Transverse colon (tissue), 4 donors: Measurements from ENCODE around the gene NCK2. TPM values are rescaled to one million over a fixed set of nuclear protein-coding genes. Genes with fewer than 3 reads are reported as not detected.
A peak's percentile ranks its signal among the peaks of the same experiment; 100 is the strongest.

Source experiments
- DNase-seq: peaks from one replicate; pipeline ENCODE4 v3.0.0-alpha.2; 2019
- H3K27ac ChIP-seq, 4 donors: fragments of 200-600 bp; sonication (generic); 2 replicates each; pipeline ENCODE4 v1.5.1; 2016 to 2018; ENCODE audit warnings: inconsistent platforms in 4 of 4
- H3K27me3 ChIP-seq: fragments of 200-600 bp; sonication (generic); 2 replicates; pipeline ENCODE4 v1.5.1; 2017; ENCODE audit warnings: inconsistent platforms
- H3K36me3 ChIP-seq, 4 donors: fragments of 200-600 bp; sonication (generic); 2 replicates each; pipeline ENCODE4 v1.5.1; 2017 to 2019; ENCODE audit warnings: inconsistent platforms in 4 of 4
- H3K4me1 ChIP-seq, 4 donors: fragments of 200-600 bp; sonication (generic); 2 replicates each; pipeline ENCODE4 v1.5.1; 2017 to 2020; ENCODE audit warnings: inconsistent platforms in 4 of 4
- H3K4me3 ChIP-seq, 4 donors: fragments of 200-600 bp; sonication (generic); 1 replicate in 1 of 4; 2 replicates in 3 of 4; pipeline versions ENCODE4 v1.5.1 to v1.6.1; 2017 to 2019; ENCODE audit warnings: inconsistent platforms in 4 of 4
- H3K9me3 ChIP-seq, 2 donors: fragments of 200-600 bp; sonication (generic); 2 replicates each; pipeline ENCODE4 v1.5.1; 2017 to 2019; ENCODE audit warnings: inconsistent platforms in 2 of 2
- EP300 ChIP-seq: sonication (generic); formaldehyde crosslinking; IDR thresholded peaks from one replicate; pipeline ENCODE4 v1.6.1; 2017; ENCODE audit warnings: antibody characterized with exemption, low read depth
- POLR2A ChIP-seq: fragments of 450-650 bp; IDR thresholded peaks from one replicate; pipeline ENCODE4 v1.6.1; 2016; ENCODE audit warnings: antibody characterized with exemption, mild to moderate bottlenecking, moderate library complexity
- POLR2AphosphoS5 ChIP-seq, 3 donors: sonication (generic); formaldehyde crosslinking; IDR thresholded peaks; one replicate each; pipeline ENCODE4 v1.6.1; 2016; ENCODE audit warnings: antibody characterized with exemption in 3 of 3
- WGBS, 2 donors: methylation state at CpG; one replicate each; pipeline ENCODE4 v1.1.5; 2018; ENCODE audit warnings: low coverage in 1 of 2; 5-methylcytosine and 5-hydroxymethylcytosine counted together
- in situ Hi-C, 4 donors: fragments of 200-750 bp; cut with MboI; loops; one replicate each; pipeline versions ENCODE4 v1.15.0 to v1.15.1; 2017; ENCODE audit warnings: low sequenced_read_pairs in 3 of 4, low pct_ligation_motif_present in 1 of 4, low pct_unique_long_range_greater_than_20kb in 1 of 4
- intact Hi-C: fragments of 100-400 bp; cut with DNase I; formaldehyde crosslinking; loops from one replicate; pipeline ENCODE4 v1.15.1; 2023; ENCODE audit warnings: low total_unique reads
- total RNA-seq, 4 donors: library from RNA; depleted of rRNA; stranded (reverse); fragments of >200 nt; gene quantifications; one replicate each; pipeline ENCODE4 v1.1.0, GENCODE V29; 2016
- TF ChIP-seq, protein P1 (sequence below), 5 experiments: fragments of 200-600 bp in 3 of 5; fragments of 450-650 bp in 2 of 5; sonication (generic) in 3 of 5; IDR thresholded peaks; 1 replicate in 2 of 5; 2 replicates in 3 of 5; pipeline ENCODE4 v1.5.1; 2016 to 2017; ENCODE audit warnings: antibody characterized with exemption in 5 of 5, inconsistent platforms in 3 of 5, mild to moderate bottlenecking in 2 of 5, moderate library complexity in 1 of 5

NCK2 gene
- total RNA-seq, 4 donors from 2014 or later, result 42.2 to 74.1 (median 59.9) TPM

DNA sequence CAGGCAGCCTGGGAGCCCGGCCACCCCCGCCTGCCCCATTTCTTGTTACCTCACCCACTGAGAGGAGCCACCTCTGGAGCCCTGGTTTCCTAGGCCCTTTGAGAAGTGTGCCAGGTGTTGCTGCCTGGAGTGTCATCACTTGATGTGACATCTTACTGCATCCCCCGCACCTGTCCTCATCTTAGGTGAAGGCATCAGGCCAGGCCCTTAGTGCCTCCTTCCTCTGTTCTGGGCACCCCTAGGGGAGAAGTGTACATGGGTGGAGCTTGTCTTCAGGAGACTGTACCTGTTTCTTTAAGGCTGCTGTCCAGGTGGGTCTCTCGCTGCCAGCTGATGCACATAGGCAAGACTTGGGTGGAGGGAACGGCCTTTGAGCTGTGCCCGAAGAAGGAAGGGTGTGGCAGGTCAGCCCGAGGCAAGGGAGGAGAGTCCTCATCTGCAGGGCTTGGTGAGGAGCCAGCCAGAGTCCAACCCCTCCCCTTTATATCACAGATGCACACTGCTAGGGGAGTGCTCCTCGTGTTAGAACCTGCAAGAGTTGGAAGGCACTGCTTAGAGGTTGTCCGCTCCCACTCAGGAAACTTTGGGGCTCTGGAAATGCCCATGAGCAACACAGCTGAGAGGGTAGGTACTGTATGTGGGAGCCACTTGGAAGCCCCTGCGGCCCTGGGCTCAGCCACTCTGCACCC, 45.9 kb downstream of the NCK2 start:
- in situ Hi-C loops, result no loop called here
- intact Hi-C loops, result no loop called here
- peak in 2 of 3 donors; percentile 40 to 52 for TF ChIP-seq POLR2AphosphoS5 (IDR thresholded peaks at IDR 0.05)
- no peak for TF ChIP-seq EP300
- H3K36me3 ChIP-seq, result no peaks in the 10 kb centered on the region
- H3K4me3 ChIP-seq, result no peak overlapping the region
- H3K27me3 ChIP-seq, result no peaks in the 10 kb centered on the region
- peak overlapping the region; percentile 47 to 66 (median 63) for H3K27ac ChIP-seq
- H3K4me1 ChIP-seq, result peaks cover 30 to 83% (median 38%) of the 10 kb centered on the region in 4 donors
- peak; percentile 79 for DNase-seq
- WGBS, 2 donors, result 51 to 54% methylated on average over 5 to 10 of the region's 10 CpGs
- no peaks in the 10 kb centered on the region for H3K9me3 ChIP-seq

DNA sequence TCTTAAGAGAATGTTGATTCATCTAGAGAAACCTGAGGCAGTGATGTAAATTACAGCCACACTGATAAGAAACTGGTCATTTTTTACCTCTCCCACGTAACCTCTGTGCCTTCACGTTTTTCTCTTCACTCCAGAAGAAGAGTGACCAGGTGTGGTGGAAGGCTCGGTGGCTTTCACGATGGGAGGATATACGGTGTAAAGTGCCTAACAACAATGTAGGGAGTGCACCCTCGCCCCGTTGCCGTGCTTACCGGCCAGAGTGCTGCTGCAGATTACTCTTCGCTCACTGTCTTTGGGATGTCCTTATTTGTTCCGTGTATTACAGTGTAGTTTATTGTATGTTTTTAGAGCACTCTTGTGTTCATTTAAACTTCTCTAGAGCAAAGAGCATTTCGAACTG, 46.5 kb downstream of the NCK2 start:
- in situ Hi-C loops (no loop called here), intact Hi-C loops (no loop called here)
- H3K36me3 ChIP-seq, result no peaks in the 10 kb centered on the region
- no peaks in the 10 kb centered on the region for H3K9me3 ChIP-seq
- no peak overlapping the region for H3K4me3 ChIP-seq
- WGBS, 2 donors, result 66 to 77% methylated on average over 6 to 12 of the region's 12 CpGs
- peak overlapping the region; percentile 47 to 66 (median 63) for H3K27ac ChIP-seq
- peaks cover 32 to 86% (median 44%) of the 10 kb centered on the region in 4 donors for H3K4me1 ChIP-seq
- no peak for DNase-seq
- no peaks in the 10 kb centered on the region for H3K27me3 ChIP-seq
- TF ChIP-seq, protein P1, sequence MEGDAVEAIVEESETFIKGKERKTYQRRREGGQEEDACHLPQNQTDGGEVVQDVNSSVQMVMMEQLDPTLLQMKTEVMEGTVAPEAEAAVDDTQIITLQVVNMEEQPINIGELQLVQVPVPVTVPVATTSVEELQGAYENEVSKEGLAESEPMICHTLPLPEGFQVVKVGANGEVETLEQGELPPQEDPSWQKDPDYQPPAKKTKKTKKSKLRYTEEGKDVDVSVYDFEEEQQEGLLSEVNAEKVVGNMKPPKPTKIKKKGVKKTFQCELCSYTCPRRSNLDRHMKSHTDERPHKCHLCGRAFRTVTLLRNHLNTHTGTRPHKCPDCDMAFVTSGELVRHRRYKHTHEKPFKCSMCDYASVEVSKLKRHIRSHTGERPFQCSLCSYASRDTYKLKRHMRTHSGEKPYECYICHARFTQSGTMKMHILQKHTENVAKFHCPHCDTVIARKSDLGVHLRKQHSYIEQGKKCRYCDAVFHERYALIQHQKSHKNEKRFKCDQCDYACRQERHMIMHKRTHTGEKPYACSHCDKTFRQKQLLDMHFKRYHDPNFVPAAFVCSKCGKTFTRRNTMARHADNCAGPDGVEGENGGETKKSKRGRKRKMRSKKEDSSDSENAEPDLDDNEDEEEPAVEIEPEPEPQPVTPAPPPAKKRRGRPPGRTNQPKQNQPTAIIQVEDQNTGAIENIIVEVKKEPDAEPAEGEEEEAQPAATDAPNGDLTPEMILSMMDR (IDR thresholded peaks at IDR 0.05), result no peak
- TF ChIP-seq EP300 (no peak), POLR2AphosphoS5 (IDR thresholded peaks at IDR 0.05) (no peak), POLR2A (no peak)

DNA sequence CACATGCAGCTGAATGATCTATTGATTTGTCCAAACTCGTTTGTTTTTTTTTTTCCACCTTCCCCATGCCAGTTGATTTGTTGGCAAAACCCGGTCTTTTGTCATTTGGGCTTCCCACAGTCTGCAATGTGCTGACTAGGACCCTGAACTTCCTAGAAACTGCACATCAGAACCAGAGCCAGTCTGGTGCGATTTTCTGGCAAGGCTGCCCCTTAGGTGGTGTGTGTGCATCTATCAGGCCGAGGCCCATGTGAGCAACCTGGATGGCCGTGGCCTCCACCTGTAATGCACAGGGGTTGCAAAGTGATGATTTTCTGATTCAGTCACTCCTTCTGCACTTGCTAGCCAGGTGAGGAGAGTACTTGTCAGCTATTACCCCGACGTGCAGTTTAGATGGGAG, 47.8 kb downstream of the NCK2 start:
- Histone ChIP-seq H3K36me3 (no peaks in the 10 kb centered on the region), H3K27ac (no peak overlapping the region), H3K4me1 (peaks cover 45 to 86% (median 56%) of the 10 kb centered on the region in 4 donors), H3K27me3 (no peaks in the 10 kb centered on the region), H3K9me3 (no peaks in the 10 kb centered on the region), H3K4me3 (no peak overlapping the region)
- in situ Hi-C loops (no loop called here), intact Hi-C loops (no loop called here)
- TF ChIP-seq EP300, result no peak
- TF ChIP-seq POLR2AphosphoS5 (IDR thresholded peaks at IDR 0.05), result no peak
- no peak for TF ChIP-seq POLR2A
- TF ChIP-seq, protein P1 (IDR thresholded peaks at IDR 0.05), result no peak
- 92 to 100% methylated on average over 1 to 7 of the region's 7 CpGs for WGBS, 2 donors
- no peak for DNase-seq

DNA sequence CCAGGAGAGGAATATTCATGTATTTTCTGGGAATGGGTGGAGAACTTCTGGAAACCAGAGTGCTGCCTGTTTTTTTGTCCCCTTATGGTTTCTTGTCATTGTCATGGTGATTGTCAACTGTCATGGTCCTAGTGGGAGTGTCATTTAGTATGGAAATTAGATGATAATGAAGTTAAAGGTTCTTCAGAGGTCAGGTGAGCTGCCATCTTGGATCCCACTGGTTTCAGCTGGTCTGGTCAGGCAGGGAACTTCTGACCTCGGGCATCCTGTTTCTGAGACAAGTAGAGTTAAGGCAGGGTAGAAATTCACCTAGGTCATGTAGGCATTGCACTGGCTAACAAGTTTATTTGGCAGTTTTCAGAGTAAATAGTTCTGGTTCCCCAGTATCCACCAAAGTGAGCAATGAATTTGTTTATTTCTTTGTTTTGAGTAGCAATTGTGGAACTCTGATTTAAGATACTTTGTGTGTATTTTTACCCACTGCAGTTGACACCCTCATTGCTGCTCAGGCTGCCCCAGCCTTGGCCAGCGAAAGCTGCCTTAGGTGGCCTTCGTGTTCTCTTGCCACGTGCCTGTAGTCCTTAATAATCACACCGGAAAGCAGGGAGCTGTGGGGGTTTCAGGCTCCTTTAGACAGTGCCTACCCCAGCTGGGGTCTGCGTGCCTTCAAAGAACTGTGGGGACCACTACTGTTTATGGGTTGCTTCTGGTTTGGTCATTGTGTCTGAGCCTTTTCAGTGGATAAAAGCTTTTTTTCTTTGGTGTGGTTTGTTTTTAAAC, 48.7 kb downstream of the NCK2 start:
- Histone ChIP-seq H3K4me1 (peaks cover 51 to 88% (median 63%) of the 10 kb centered on the region in 4 donors), H3K27ac (no peak overlapping the region), H3K4me3 (no peak overlapping the region), H3K9me3 (no peaks in the 10 kb centered on the region), H3K27me3 (no peaks in the 10 kb centered on the region), H3K36me3 (no peaks in the 10 kb centered on the region)
- intact Hi-C loops, result no loop called here
- no peak for DNase-seq
- WGBS, 2 donors, result 83 to 92% methylated on average over 1 to 6 of the region's 6 CpGs
- in situ Hi-C loops, result no loop called here
- no peak for TF ChIP-seq EP300
- TF ChIP-seq, protein P1 (IDR thresholded peaks at IDR 0.05), result no peak
- no peak for TF ChIP-seq POLR2A
- TF ChIP-seq POLR2AphosphoS5 (IDR thresholded peaks at IDR 0.05), result no peak
